ENCODE results near the gene HHATL. TPM values are rescaled to one million over a fixed set of nuclear protein-coding genes. Genes with fewer than 3 reads are reported as not detected.

Gene HHATL
- polyA plus RNA-seq, 3 donors = not detected

DNA sequence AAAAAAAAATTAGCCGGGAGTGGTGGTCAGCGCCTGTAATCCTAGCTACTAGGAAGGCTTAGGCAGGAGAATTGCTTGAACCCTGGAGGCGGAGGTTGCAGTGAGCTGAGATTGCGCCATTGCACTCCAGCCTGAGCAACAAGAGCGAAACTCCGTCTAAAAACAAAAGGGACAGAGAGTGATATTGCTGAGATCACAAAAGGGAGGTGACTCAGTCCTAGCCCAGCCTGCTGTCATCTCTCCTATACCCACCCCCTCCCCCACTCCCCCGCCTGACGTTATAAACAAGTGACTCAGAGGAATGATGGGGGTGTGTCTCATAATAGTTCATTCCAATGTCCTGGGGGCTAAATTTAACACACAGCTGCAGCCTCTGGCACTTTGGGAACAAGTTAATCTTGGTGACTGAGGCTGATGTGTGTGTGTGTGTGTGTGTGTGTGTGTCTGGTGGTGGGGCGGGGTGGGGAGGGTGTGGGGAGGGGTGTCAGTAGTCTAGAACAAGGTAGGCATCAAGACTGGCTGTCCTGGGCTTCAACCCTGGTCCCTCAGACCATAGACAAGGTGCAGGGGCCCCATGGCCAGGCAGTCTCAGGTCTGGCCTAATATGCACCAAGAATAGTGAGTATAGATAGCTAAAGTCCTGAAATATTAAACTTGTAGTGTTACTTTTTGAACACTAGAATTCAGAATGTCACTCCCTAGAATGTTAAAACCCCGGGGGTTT, 18.6 kb downstream of the HHATL start:
- no peaks in the 10 kb centered on the region for H3K36me3 ChIP-seq (replicated peaks in 1 of 2; ENCODE audit: control insufficient read depth in 1 of 2, insufficient read depth in 2 of 2, low read length in 2 of 2)
- no peak overlapping the region for H3K4me2 ChIP-seq (replicated peaks; ENCODE audit: extremely low read depth, low read length, poor library complexity, severe bottlenecking)
- no peaks in the 10 kb centered on the region for H3K79me2 ChIP-seq (ENCODE audit: insufficient read depth, low read length)
- peaks cover 0 to 4% of the 10 kb centered on the region in 2 donors for H3K4me1 ChIP-seq (ENCODE audit: control insufficient read depth in 1 of 2, insufficient read depth in 2 of 2, low read length in 2 of 2)
- H2AFZ ChIP-seq (ENCODE audit: insufficient read depth, low read depth, low read length, poor library complexity, severe bottlenecking) = no peak overlapping the region
- peaks cover 0 to 5% of the 10 kb centered on the region in 2 donors for H3K9me3 ChIP-seq (replicated peaks in 1 of 2; ENCODE audit: control insufficient read depth in 1 of 2, insufficient read depth in 1 of 2, low read length in 2 of 2)
- Mint-ChIP-seq H3K27ac (peak overlapping the region in 3 of 7 donors; percentile 21 to 74 (median 32)), H3K9me3 (peaks cover 0 to 10% (median 0%) of the 10 kb centered on the region in 7 donors), H3K4me1 (peaks cover 11% of the 10 kb centered on the region), H3K27me3 (ENCODE audit: low read depth in 3 of 3) (peaks cover 34 to 42% (median 34%) of the 10 kb centered on the region in 3 donors), H3K4me3 (no peak overlapping the region), H3K36me3 (no peaks in the 10 kb centered on the region)
- DNase-seq = peak; percentile 61 to 74 (median 61)
- TF ChIP-seq, protein P1, sequence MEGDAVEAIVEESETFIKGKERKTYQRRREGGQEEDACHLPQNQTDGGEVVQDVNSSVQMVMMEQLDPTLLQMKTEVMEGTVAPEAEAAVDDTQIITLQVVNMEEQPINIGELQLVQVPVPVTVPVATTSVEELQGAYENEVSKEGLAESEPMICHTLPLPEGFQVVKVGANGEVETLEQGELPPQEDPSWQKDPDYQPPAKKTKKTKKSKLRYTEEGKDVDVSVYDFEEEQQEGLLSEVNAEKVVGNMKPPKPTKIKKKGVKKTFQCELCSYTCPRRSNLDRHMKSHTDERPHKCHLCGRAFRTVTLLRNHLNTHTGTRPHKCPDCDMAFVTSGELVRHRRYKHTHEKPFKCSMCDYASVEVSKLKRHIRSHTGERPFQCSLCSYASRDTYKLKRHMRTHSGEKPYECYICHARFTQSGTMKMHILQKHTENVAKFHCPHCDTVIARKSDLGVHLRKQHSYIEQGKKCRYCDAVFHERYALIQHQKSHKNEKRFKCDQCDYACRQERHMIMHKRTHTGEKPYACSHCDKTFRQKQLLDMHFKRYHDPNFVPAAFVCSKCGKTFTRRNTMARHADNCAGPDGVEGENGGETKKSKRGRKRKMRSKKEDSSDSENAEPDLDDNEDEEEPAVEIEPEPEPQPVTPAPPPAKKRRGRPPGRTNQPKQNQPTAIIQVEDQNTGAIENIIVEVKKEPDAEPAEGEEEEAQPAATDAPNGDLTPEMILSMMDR (IDR thresholded peaks at IDR 0.05) = no peak
- WGBS (ENCODE audit: insufficient coverage) = 78% methylated on average over 2 of the region's 10 CpGs
- H3K27ac ChIP-seq (ENCODE audit: low read depth in 1 of 2, low read length in 2 of 2) = no peak overlapping the region
- intact Hi-C loops (cut with micrococcal nuclease) = no loop called here
- H3K9ac ChIP-seq (ENCODE audit: insufficient read depth, low read length, poor library complexity, severe bottlenecking) = no peak overlapping the region
- H3K4me3 ChIP-seq (replicated peaks in 1 of 3; ENCODE audit: low read depth in 2 of 3, low read length in 3 of 3) = no peak overlapping the region
- H4K20me1 ChIP-seq (ENCODE audit: insufficient read depth, low read length) = no peaks in the 10 kb centered on the region
- peaks cover 0 to 29% of the 10 kb centered on the region in 2 donors for H3K27me3 ChIP-seq (ENCODE audit: control insufficient read depth in 2 of 2, insufficient read depth in 2 of 2, low read length in 2 of 2)

DNA sequence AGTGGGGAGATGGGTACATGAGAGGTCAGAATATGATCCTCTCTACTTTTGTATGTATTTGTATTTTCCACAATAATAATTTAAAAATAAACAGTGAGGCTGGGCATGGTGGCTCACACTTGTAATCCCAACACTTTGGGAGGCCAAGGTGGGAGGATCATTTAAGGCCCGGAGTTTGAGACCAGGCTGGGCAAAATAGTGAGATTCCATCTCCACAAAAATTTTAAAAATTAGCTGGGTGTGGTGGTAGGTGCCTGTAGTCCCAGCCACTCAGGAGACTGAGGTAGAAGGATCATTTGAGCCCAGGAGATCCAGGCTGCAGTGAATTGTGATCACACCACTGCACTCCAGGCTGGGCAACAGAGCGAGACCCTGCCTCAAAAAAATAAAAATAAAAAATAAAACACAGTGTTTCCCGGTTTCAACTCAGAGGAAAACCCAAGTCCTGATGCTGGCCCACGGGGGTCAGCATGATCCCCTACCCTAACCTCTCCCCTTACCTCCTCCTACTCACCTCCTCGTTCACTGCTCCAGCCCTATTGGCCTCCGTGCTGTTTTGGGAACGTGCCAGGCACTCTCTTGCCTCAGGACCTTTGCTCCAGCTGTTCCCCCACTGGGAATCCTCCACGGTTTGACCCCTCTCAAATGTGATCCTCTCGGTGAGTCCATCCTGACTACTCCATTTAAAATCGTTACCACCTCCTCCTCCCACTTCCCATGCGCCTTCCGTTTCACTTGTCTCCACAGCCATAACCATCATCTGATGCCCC, 20.1 kb downstream of the HHATL start:
- peaks cover 32 to 39% (median 33%) of the 10 kb centered on the region in 3 donors for H3K27me3 Mint-ChIP-seq (ENCODE audit: low read depth in 3 of 3)

More for the DNA sequence above, 20.1 kb downstream of the HHATL start:
- H3K79me2 ChIP-seq (ENCODE audit: insufficient read depth, low read length) = no peaks in the 10 kb centered on the region
- 76% methylated on average over 11 of the region's 12 CpGs for WGBS (ENCODE audit: insufficient coverage)
- H3K4me1 Mint-ChIP-seq = peaks cover 11% of the 10 kb centered on the region
- H3K4me3 Mint-ChIP-seq = no peak overlapping the region
- H3K4me2 ChIP-seq (replicated peaks; ENCODE audit: extremely low read depth, low read length, poor library complexity, severe bottlenecking) = no peak overlapping the region
- H3K36me3 Mint-ChIP-seq = no peaks in the 10 kb centered on the region
- peaks cover 0 to 29% of the 10 kb centered on the region in 2 donors for H3K27me3 ChIP-seq (ENCODE audit: control insufficient read depth in 2 of 2, insufficient read depth in 2 of 2, low read length in 2 of 2)
- peaks cover 0 to 4% of the 10 kb centered on the region in 2 donors for H3K4me1 ChIP-seq (ENCODE audit: control insufficient read depth in 1 of 2, insufficient read depth in 2 of 2, low read length in 2 of 2)
- intact Hi-C loops (cut with micrococcal nuclease) = no loop called here
- H3K9me3 ChIP-seq (replicated peaks in 1 of 2; ENCODE audit: control insufficient read depth in 1 of 2, insufficient read depth in 1 of 2, low read length in 2 of 2) = peaks cover 0 to 5% of the 10 kb centered on the region in 2 donors
- peaks cover 0 to 10% (median 5%) of the 10 kb centered on the region in 7 donors for H3K9me3 Mint-ChIP-seq
- DNase-seq = no peak
- H3K36me3 ChIP-seq (replicated peaks in 1 of 2; ENCODE audit: control insufficient read depth in 1 of 2, insufficient read depth in 2 of 2, low read length in 2 of 2) = no peaks in the 10 kb centered on the region
- H3K27ac Mint-ChIP-seq = no peak overlapping the region
- no peak overlapping the region for H3K4me3 ChIP-seq (replicated peaks in 1 of 3; ENCODE audit: low read depth in 2 of 3, low read length in 3 of 3)
- H3K27ac ChIP-seq (ENCODE audit: low read depth in 1 of 2, low read length in 2 of 2) = no peak overlapping the region
- no peak overlapping the region for H3K9ac ChIP-seq (ENCODE audit: insufficient read depth, low read length, poor library complexity, severe bottlenecking)
- H4K20me1 ChIP-seq (ENCODE audit: insufficient read depth, low read length) = no peaks in the 10 kb centered on the region
- no peak overlapping the region for H2AFZ ChIP-seq (ENCODE audit: insufficient read depth, low read depth, low read length, poor library complexity, severe bottlenecking)
- TF ChIP-seq, protein P1 (IDR thresholded peaks at IDR 0.05) = no peak

All from CD14-positive monocyte (primary cell).